Progenitor cell of endocrine pancreas (in vitro differentiated cells): ENCODE measurements around the gene PRMT7. TPM values are rescaled to one million over a fixed set of nuclear protein-coding genes. Genes with fewer than 3 reads are reported as not detected.
A peak's percentile ranks its signal among the peaks of the same experiment; 100 is the strongest.

ENCODE experiments used
- DNase-seq: peaks from one replicate; pipeline ENCODE4 v3.0.0; 2021; ENCODE audit warnings: low spot score; ENCODE audit not compliant: unreplicated experiment
- H3K27ac Mint-ChIP-seq: 2 replicates; pipeline ENCODE4 v1.8.0; 2021; ENCODE audit warnings: mild to moderate bottlenecking, moderate library complexity, mixed read lengths
- H3K27me3 Mint-ChIP-seq: 2 replicates; pipeline ENCODE4 v1.8.0; 2021; ENCODE audit warnings: mixed read lengths
- H3K36me3 Mint-ChIP-seq: 2 replicates; pipeline ENCODE4 v1.8.0; 2022; ENCODE audit warnings: mixed read lengths; ENCODE audit not compliant: insufficient read depth
- H3K4me1 Mint-ChIP-seq: 2 replicates; pipeline ENCODE4 v1.8.0; 2021; ENCODE audit warnings: low read depth, mixed read lengths
- H3K4me3 Mint-ChIP-seq: 2 replicates; pipeline ENCODE4 v1.8.0; 2021; ENCODE audit warnings: low read depth, mild to moderate bottlenecking, moderate library complexity, mixed read lengths
- H3K9me3 Mint-ChIP-seq: 2 replicates; pipeline ENCODE4 v1.8.0; 2021; ENCODE audit warnings: low read depth, mixed read lengths
- CTCF ChIP-seq: fragments of 200-600 bp; sonication (generic); IDR thresholded peaks from one replicate; pipeline ENCODE4 v1.5.0; 2021; ENCODE audit warnings: antibody characterized with exemption, mild to moderate bottlenecking; ENCODE audit not compliant: unreplicated experiment
- total RNA-seq: library from RNA; stranded (reverse); gene quantifications from 2 replicates; pipeline ENCODE4 v1.2.1, GENCODE V29; 2021

The PRMT7 gene
- total RNA-seq, 1 donor from 2014 or later: 60.0 TPM

GRCh38 chr16:68362262-68362913, 51.6 kb downstream of the PRMT7 start:
- H3K9me3 Mint-ChIP-seq: no peaks in the 10 kb centered on the region
- no peak for TF ChIP-seq CTCF
- no peak for DNase-seq

GRCh38 chr16:68362947-68363657, 52.3 kb downstream of the PRMT7 start:
- H3K9me3 Mint-ChIP-seq: no peaks in the 10 kb centered on the region
- peaks cover 9% of the 10 kb centered on the region for H3K27me3 Mint-ChIP-seq
- no peak overlapping the region for H3K4me3 Mint-ChIP-seq
- H3K36me3 Mint-ChIP-seq: no peaks in the 10 kb centered on the region
- no peak overlapping the region for H3K27ac Mint-ChIP-seq
- DNase-seq: no peak
- no peak for TF ChIP-seq CTCF
- H3K4me1 Mint-ChIP-seq: peaks cover 4% of the 10 kb centered on the region

More at GRCh38 chr16:68362262-68362913, 51.6 kb downstream of the PRMT7 start:
- Mint-ChIP-seq H3K4me1 (peaks cover 2% of the 10 kb centered on the region), H3K27me3 (peaks cover 9% of the 10 kb centered on the region), H3K36me3 (no peaks in the 10 kb centered on the region), H3K4me3 (no peak overlapping the region), H3K27ac (no peak overlapping the region)

GRCh38 chr16:68363658-68364521, 53.1 kb downstream of the PRMT7 start:
- Mint-ChIP-seq H3K4me1 (peaks cover 8% of the 10 kb centered on the region), H3K27me3 (peaks cover 9% of the 10 kb centered on the region), H3K9me3 (no peaks in the 10 kb centered on the region), H3K27ac (no peak overlapping the region), H3K36me3 (no peaks in the 10 kb centered on the region), H3K4me3 (no peak overlapping the region)
- no peak for TF ChIP-seq CTCF
- DNase-seq: no peak

GRCh38 chr16:68364561-68364998, 53.8 kb downstream of the PRMT7 start:
- no peak overlapping the region for H3K27ac Mint-ChIP-seq
- peaks cover 9% of the 10 kb centered on the region for H3K27me3 Mint-ChIP-seq
- no peak overlapping the region for H3K4me3 Mint-ChIP-seq
- no peak for DNase-seq
- no peaks in the 10 kb centered on the region for H3K36me3 Mint-ChIP-seq
- no peaks in the 10 kb centered on the region for H3K9me3 Mint-ChIP-seq
- TF ChIP-seq CTCF: peak; percentile 31
- peaks cover 8% of the 10 kb centered on the region for H3K4me1 Mint-ChIP-seq
